Fibroblast of skin of left quadriceps (primary cell): ENCODE results near the gene SMARCE1.

Source experiments
- DNase-seq, 2 experiments: peaks; one replicate each; pipeline ENCODE4 v3.0.0-alpha.2; 2013; ENCODE audit warnings: low read depth in 2 of 2

SMARCE1 gene

GRCh38 chr17:40645943-40646342 lies 1.7 kb downstream of the SMARCE1 start:
- DNase-seq = no peak

DNA sequence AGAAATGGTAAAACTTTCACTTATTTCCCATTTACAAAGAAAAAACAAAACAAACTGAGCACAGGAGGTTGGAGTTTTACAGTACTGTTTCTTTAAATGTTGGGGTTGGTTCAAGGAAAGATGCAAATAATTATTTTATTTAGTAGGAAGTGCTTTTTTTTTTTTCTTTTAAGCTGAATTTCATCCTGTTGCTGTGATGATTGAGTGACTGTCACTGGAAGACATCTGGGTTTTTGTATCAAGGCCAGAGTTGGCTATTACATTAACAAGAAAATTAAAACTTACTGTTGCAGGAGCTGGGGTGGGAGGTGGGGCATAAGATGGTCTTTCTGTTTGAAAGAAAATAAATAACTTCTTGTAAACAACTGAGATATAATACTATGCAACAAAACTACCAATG lies 2.3 kb downstream of the SMARCE1 start:
- DNase-seq = no peak

- no peak for DNase-seq
Measured at GRCh38 chr17:40637931-40638330, 9.7 kb downstream of the SMARCE1 start.

- no peak for DNase-seq
Measured at GRCh38 chr17:40633871-40634270, 13.7 kb downstream of the SMARCE1 start.

GRCh38 chr17:40632216-40632615 lies 15.4 kb downstream of the SMARCE1 start:
- no peak for DNase-seq

- DNase-seq = no peak
Measured at GRCh38 chr17:40629842-40630241, 17.8 kb downstream of the SMARCE1 start.

DNA sequence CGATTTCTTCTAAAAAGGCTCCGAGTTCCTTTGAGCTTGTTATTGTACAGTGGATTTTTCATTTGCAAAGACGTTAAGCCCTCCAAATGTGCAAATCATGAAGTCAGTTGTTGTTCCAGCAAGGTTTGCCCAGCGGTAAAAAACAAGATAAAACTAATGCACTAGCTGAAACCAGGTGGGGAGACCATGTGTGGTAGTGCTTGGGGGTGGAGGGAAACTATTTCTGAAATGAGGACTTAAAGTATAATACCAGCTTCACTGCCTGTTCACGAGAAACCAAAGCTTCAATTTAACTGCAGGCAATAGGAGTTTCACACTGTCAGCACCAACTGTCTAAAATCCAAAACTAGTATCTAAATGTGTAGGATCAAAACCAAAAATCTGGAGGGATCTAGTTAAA lies 22.3 kb downstream of the SMARCE1 start:
- DNase-seq = no peak

DNA sequence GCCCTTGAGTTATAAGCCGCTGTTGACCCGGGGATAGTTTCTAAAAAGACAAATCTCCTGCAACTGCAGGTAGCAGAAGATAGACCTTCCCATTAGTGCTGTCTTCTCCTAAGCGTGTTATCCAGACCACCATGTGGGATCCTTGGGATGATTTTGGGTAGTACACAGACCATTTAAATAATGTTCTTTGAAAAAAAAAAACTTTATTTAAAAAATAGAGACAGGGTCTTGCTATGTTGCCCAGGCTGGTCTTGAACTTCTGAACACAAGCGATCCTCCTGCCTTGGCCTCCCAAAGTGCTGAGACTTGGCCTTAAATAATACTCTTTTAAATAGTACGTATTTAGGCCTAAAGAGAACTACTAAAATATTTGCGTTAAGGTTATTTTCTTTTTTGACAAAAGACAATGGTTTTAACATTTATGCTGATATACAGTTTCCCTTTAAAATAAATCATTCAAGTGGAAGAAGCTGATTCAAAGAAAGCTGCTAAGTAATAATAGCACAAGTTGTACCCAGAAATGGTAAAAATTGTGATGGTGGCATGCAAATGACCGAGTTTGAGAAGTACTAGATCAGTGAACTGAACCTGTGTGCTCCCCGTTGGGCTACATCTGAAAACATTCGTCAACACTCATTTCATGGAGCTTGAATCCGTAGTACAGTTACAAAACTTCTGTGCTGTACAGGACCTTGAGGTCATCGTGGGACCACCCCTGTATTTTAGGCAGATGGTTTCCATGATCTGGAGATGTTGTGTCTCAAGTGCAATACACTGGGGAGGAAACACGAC lies 24.0 kb downstream of the SMARCE1 start:
- DNase-seq = no peak

GRCh38 chr17:40622509-40622928 lies 25.1 kb downstream of the SMARCE1 start:
- DNase-seq = no peak

DNA sequence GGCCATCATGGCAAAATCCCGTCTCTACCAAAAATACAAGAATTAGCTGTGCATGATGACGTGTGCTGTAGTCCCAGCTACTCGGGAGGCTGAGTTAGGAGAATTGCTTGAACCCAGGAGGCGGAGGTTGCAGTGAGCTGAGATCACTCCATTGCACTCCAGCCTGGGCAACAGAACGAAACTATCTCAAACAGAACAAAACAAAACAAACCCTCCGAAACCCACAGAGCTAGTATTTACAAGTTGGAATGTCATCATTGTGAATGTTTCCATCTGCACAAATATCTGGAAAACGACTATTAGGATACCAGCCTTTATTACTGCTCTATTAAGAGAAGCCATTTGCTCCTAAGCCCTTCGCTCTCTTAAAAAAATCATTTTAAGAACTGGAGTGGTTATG lies 26.0 kb downstream of the SMARCE1 start:
- DNase-seq = no peak

- DNase-seq = no peak
Measured at GRCh38 chr17:40621019-40621418, 26.6 kb downstream of the SMARCE1 start.

- DNase-seq = no peak
Measured at GRCh38 chr17:40618754-40619625, 28.6 kb downstream of the SMARCE1 start.

GRCh38 chr17:40617678-40618240 lies 29.9 kb downstream of the SMARCE1 start:
- no peak for DNase-seq

- no peak for DNase-seq
Measured at GRCh38 chr17:40616592-40616991, 31.0 kb downstream of the SMARCE1 start.

DNA sequence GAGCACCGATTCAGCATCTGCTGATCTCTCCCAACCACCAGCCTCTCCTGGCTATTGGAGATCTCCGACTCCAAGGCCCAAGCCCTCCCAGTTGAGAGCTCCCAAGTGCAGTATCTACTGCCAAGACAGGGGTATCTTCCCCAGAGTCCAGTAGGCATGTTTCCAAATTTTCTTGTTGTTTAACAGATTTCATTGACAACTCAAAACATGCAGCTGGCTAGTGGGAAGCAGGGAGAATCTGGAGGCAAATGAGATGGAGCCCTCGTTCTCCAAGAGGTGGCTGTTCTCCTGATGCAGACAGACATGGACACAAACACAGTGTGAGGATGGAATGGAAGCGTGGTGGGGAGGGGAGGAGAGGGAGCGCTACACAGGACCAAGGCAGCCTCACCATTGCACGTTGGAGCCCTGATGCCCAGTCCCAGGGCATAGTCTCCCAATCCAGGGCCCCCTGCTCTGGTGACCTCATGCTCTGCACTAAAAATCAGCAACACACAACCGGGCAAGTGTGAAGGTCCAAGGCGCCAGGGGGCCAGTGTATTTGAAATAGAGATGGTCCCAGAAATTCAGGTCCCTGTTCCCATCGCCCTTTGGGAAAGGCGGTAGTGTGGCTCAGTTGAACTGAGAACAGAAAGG lies 31.7 kb downstream of the SMARCE1 start:
- no peak for DNase-seq

- no peak for DNase-seq
Measured at GRCh38 chr17:40615068-40615840, 32.4 kb downstream of the SMARCE1 start.

- DNase-seq = no peak
Measured at GRCh38 chr17:40614431-40615067, 33.1 kb downstream of the SMARCE1 start.

DNA sequence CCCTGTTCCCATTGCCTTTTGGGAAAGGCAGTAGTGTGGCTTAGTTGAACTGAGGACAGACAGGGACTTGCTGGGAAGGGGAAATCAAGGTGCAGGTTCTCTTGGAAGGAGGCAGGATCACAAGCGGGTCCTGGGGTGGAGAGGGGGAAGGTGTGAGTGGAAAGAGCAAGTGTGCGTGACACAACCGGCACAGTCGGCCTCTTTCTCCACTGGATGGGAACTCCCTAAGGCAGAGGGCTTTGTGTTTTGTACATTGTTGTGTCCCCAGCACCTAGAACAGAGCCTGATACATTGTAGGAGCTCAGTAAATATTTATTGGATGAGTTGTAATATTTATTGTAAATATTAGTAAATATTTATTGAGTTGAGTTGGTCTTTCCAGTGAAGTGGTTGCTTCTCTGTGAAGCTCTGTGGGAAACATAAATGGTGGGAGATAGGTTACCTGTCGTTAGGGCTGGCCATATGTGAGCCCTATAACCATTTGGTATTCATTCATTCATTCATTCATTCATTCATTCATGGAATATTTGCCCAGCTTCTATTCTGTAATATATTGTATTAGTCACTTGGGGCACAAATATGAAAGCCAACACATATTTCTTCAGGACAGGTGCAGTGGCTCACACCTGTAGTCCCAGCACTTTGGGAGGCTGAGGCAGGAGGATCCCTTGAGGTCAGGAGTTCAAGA lies 34.0 kb downstream of the SMARCE1 start:
- no peak for DNase-seq

- DNase-seq = no peak
Measured at GRCh38 chr17:40612599-40613244, 34.9 kb downstream of the SMARCE1 start.
